WTC11 (cell line): ENCODE data around the gene MEFV. TPM values are rescaled to one million over a fixed set of nuclear protein-coding genes. Genes with fewer than 3 reads are reported as not detected.
"Not testable (repeated sequence)": the region's sequence is repeated elsewhere in the genome, so short reads cannot be mapped to it uniquely, and the experiment has no call there.

Experiments
- ATAC-seq: fragments of 200-7000 bp; cut with Tn5 transposase; 2 replicates; pipeline ENCODE4 v1.10.0; 2021; ENCODE audit warnings: mild to moderate bottlenecking, moderate library complexity
- CTCF ChIA-PET: fragments of 300-600 bp; sonication (Branson Sonifier 250); formaldehyde crosslinking; loops from one replicate; lab custom pipeline; 2021; ENCODE audit warnings: antibody characterized with exemption; lab: Charles Lee
- POLR2A ChIA-PET: fragments of 350-600 bp; sonication (Branson Sonifier 250); formaldehyde crosslinking; loops from one replicate; lab custom pipeline; 2021; ENCODE audit warnings: antibody characterized with exemption; lab: Charles Lee
- DNase-seq: peaks from one replicate; pipeline ENCODE4 v3.0.0; 2021; ENCODE audit warnings: low spot score
- H3K27ac Mint-ChIP-seq: 2 replicates; pipeline ENCODE4 v1.8.0; 2021; ENCODE audit warnings: mixed read lengths
- H3K27me3 Mint-ChIP-seq: 2 replicates; pipeline ENCODE4 v1.8.0; 2021; ENCODE audit warnings: low read depth, mild to moderate bottlenecking, moderate library complexity, mixed read lengths
- H3K36me3 Mint-ChIP-seq: 2 replicates; pipeline ENCODE4 v1.8.0; 2021; ENCODE audit warnings: mixed read lengths
- H3K4me1 Mint-ChIP-seq: 2 replicates; pipeline ENCODE4 v1.8.0; 2022; ENCODE audit warnings: mixed read lengths
- H3K4me3 Mint-ChIP-seq: 2 replicates; pipeline ENCODE4 v1.8.0; 2021; ENCODE audit warnings: mild to moderate bottlenecking, moderate library complexity, mixed read lengths
- H3K9me3 Mint-ChIP-seq: 2 replicates; pipeline ENCODE4 v1.8.0; 2021; ENCODE audit warnings: mixed read lengths
- AFF4 ChIP-seq: sonication (generic); formaldehyde crosslinking; IDR thresholded peaks from 2 replicates; pipeline ENCODE4 v1.8.1; 2023; ENCODE audit warnings: mild to moderate bottlenecking, missing genetic modification reagents, borderline replicate concordance
- CREB1 ChIP-seq: sonication (generic); formaldehyde crosslinking; IDR thresholded peaks from 2 replicates; pipeline ENCODE4 v1.8.0; 2023; ENCODE audit warnings: mild to moderate bottlenecking, missing genetic modification reagents
- CREM ChIP-seq: sonication (generic); formaldehyde crosslinking; IDR thresholded peaks from 2 replicates; pipeline ENCODE4 v1.8.1; 2022; ENCODE audit warnings: mild to moderate bottlenecking, missing genetic modification reagents, moderate library complexity
- E2F5 ChIP-seq: sonication (generic); formaldehyde crosslinking; IDR thresholded peaks from 2 replicates; pipeline ENCODE4 v1.8.1; 2022; ENCODE audit warnings: mild to moderate bottlenecking, moderate library complexity, missing genetic modification reagents
- ESRRA ChIP-seq: sonication (generic); formaldehyde crosslinking; IDR thresholded peaks from 2 replicates; pipeline ENCODE4 v1.8.1; 2022; ENCODE audit warnings: mild to moderate bottlenecking, missing genetic modification reagents, borderline replicate concordance
- FOXP1 ChIP-seq: sonication (generic); formaldehyde crosslinking; IDR thresholded peaks from 2 replicates; pipeline ENCODE4 v1.8.0; 2022; ENCODE audit warnings: missing genetic modification reagents, mild to moderate bottlenecking, moderate library complexity, borderline replicate concordance
- JAZF1 ChIP-seq: fragments of 250-450 bp; sonication (Bioruptor Pico); IDR thresholded peaks from 2 replicates; pipeline ENCODE4 v1.9.0; 2021; ENCODE audit warnings: moderate library complexity, mild to moderate bottlenecking, inconsistent platforms
- NR1H2 ChIP-seq: sonication (generic); formaldehyde crosslinking; IDR thresholded peaks from 2 replicates; pipeline ENCODE4 v1.9.0; 2021; ENCODE audit warnings: mild to moderate bottlenecking, moderate library complexity, missing genetic modification reagents
- NR3C1 ChIP-seq: sonication (generic); formaldehyde crosslinking; conservative IDR thresholded peaks from 2 replicates; pipeline ENCODE4 v1.8.1; 2023; ENCODE audit warnings: low read depth, mild to moderate bottlenecking, missing genetic modification reagents
- RORB ChIP-seq: fragments of 250-450 bp; sonication (Bioruptor Pico); IDR thresholded peaks from 2 replicates; pipeline ENCODE4 v1.9.0; 2021; ENCODE audit warnings: mild to moderate bottlenecking
- ZNF317 ChIP-seq: sonication (generic); formaldehyde crosslinking; IDR thresholded peaks from 2 replicates; pipeline ENCODE4 v1.8.1; 2023; ENCODE audit warnings: low read depth, mild to moderate bottlenecking, moderate library complexity, missing genetic modification reagents, borderline replicate concordance
- total RNA-seq: library from RNA; stranded (reverse); gene quantifications from 3 replicates; pipeline ENCODE4 v1.2.3, GENCODE V29; 2021
- TF ChIP-seq, protein P1 (sequence below): sonication (generic); formaldehyde crosslinking; IDR thresholded peaks from 2 replicates; pipeline ENCODE4 v1.8.1; 2023; ENCODE audit warnings: mild to moderate bottlenecking, missing genetic modification reagents, moderate library complexity
- TF ChIP-seq, protein P2 (sequence below): fragments of 250-450 bp; sonication (Bioruptor Pico); IDR thresholded peaks from 2 replicates; pipeline ENCODE4 v1.9.0; 2021; ENCODE audit warnings: moderate library complexity, mild to moderate bottlenecking, inconsistent platforms, borderline replicate concordance
- TF ChIP-seq, protein P3 (sequence below): fragments of 250-450 bp; sonication (Bioruptor Pico); IDR thresholded peaks from 2 replicates; pipeline ENCODE4 v1.8.0; 2021; ENCODE audit warnings: mild to moderate bottlenecking
- TF ChIP-seq, protein P4 (sequence below): sonication (generic); formaldehyde crosslinking; IDR thresholded peaks from 2 replicates; pipeline ENCODE4 v1.8.1; 2022; ENCODE audit warnings: missing genetic modification reagents, borderline replicate concordance

The MEFV gene
- total RNA-seq, 1 experiment from 2014 or later: 0.09 TPM

DNA sequence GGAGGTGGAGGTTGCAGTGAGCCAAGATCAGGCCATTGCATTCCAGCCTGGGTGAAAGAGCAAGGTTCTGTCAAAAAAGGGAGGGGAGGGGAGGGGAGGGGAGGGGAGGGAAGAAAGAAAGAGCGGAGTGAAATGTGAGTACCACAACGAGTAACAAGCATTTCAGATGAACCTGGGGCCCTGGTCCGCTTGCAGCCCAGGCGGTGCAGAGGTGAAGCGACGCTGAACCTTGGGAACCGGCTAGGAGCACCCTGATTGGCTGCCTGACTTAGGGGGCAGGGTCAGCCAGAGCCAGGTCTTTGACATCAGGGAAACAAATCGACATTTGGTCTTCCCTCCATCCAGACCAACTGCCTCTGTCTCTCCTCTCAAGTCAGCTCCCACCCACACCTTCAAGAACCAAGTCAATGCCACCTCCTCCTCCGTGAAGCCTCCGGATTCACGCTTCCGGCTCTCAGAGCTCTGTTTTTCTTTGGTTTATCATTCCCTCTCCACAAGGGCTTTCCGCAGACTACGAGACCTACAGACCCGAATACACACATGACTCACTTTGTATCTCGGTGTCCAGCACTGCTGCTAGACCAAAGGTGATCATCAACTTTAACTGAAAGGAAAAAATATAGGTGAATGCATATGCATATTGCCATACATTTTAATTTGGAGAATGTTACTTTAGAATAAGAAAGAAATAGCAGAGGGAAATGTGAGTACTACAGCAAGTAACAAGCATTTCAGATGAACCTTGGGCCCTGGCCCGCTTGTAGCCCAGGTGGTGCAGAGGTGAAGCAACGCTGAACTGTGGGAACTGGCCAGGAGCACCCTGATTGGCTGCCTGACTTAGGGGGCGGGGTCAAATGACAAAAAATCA lies 49.1 kb downstream of the MEFV start:
- no peaks in the 10 kb centered on the region for H3K4me1 Mint-ChIP-seq
- TF ChIP-seq CREB1 (CRISPR knock-in tag) (no peak), ZNF317 (CRISPR knock-in tag) (no peak), ESRRA (CRISPR knock-in tag) (no peak), CREM (no peak), JAZF1 (CRISPR knock-in tag) (no peak), NR3C1 (CRISPR knock-in tag) (no peak), FOXP1 (CRISPR knock-in tag) (no peak), RORB (CRISPR knock-in tag) (no peak), E2F5 (no peak)
- TF ChIP-seq, protein P1, sequence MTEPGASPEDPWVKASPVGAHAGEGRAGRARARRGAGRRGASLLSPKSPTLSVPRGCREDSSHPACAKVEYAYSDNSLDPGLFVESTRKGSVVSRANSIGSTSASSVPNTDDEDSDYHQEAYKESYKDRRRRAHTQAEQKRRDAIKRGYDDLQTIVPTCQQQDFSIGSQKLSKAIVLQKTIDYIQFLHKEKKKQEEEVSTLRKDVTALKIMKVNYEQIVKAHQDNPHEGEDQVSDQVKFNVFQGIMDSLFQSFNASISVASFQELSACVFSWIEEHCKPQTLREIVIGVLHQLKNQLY: no peak
- TF ChIP-seq, protein P2, sequence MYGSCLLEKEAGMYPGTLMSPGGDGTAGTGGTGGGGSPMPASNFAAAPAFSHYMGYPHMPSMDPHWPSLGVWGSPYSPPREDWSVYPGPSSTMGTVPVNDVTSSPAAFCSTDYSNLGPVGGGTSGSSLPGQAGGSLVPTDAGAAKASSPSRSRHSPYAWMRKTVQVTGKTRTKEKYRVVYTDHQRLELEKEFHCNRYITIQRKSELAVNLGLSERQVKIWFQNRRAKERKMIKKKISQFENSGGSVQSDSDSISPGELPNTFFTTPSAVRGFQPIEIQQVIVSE (CRISPR knock-in tag): no peak
- TF ChIP-seq, protein P3, sequence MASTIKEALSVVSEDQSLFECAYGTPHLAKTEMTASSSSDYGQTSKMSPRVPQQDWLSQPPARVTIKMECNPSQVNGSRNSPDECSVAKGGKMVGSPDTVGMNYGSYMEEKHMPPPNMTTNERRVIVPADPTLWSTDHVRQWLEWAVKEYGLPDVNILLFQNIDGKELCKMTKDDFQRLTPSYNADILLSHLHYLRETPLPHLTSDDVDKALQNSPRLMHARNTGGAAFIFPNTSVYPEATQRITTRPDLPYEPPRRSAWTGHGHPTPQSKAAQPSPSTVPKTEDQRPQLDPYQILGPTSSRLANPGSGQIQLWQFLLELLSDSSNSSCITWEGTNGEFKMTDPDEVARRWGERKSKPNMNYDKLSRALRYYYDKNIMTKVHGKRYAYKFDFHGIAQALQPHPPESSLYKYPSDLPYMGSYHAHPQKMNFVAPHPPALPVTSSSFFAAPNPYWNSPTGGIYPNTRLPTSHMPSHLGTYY: no peak
- no peak for DNase-seq
- ATAC-seq: no peak
- CTCF ChIA-PET: no interaction called here
- peaks cover 73% of the 10 kb centered on the region for H3K9me3 Mint-ChIP-seq
- no peak overlapping the region for H3K4me3 Mint-ChIP-seq
- H3K36me3 Mint-ChIP-seq: peaks cover 36% of the 10 kb centered on the region
- POLR2A ChIA-PET: no interaction called here
- peaks cover 47% of the 10 kb centered on the region for H3K27me3 Mint-ChIP-seq
- no peak overlapping the region for H3K27ac Mint-ChIP-seq

- ATAC-seq, H3K4me3 Mint-ChIP-seq, H3K4me1 Mint-ChIP-seq, CTCF ChIA-PET, H3K27ac Mint-ChIP-seq, POLR2A ChIA-PET, DNase-seq: not testable (repeated sequence)
- Mint-ChIP-seq H3K27me3 (peaks cover 52% of the 10 kb centered on the region), H3K36me3 (peaks cover 32% of the 10 kb centered on the region), H3K9me3 (peaks cover 63% of the 10 kb centered on the region)
These were observed 50.5 kb downstream of the MEFV start for GRCh38 chr16:3205939-3206338.

GRCh38 chr16:3202903-3203539 lies 53.4 kb downstream of the MEFV start:
- POLR2A ChIA-PET: no interaction called here
- Mint-ChIP-seq H3K4me3 (no peak overlapping the region), H3K27ac (no peak overlapping the region), H3K9me3 (peaks cover 46% of the 10 kb centered on the region), H3K4me1 (no peaks in the 10 kb centered on the region), H3K36me3 (peaks cover 28% of the 10 kb centered on the region), H3K27me3 (peaks cover 66% of the 10 kb centered on the region)
- ATAC-seq (no peak), DNase-seq (no peak)
- CTCF ChIA-PET: no interaction called here
- TF ChIP-seq, protein P2 (CRISPR knock-in tag): no peak
- TF ChIP-seq, protein P3: no peak
- TF ChIP-seq, protein P4, sequence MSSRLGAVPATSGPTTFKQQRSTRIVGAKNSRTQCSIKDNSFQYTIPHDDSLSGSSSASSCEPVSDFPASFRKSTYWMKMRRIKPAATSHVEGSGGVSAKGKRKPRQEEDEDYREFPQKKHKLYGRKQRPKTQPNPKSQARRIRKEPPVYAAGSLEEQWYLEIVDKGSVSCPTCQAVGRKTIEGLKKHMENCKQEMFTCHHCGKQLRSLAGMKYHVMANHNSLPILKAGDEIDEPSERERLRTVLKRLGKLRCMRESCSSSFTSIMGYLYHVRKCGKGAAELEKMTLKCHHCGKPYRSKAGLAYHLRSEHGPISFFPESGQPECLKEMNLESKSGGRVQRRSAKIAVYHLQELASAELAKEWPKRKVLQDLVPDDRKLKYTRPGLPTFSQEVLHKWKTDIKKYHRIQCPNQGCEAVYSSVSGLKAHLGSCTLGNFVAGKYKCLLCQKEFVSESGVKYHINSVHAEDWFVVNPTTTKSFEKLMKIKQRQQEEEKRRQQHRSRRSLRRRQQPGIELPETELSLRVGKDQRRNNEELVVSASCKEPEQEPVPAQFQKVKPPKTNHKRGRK (CRISPR knock-in tag): no peak
- TF ChIP-seq NR1H2 (CRISPR knock-in tag) (no peak), AFF4 (CRISPR knock-in tag) (no peak)
